Peyer's patch (tissue), 4 donors: ENCODE results near the gene STAG1.

Experiments
- CTCF ChIP-seq, 6 experiments: fragments of 450-650 bp in 4 of 6; fragments of 200-600 bp in 2 of 6; sonication (generic) in 1 of 6; IDR thresholded peaks; one replicate each; pipeline ENCODE4 v1.5.1; 2017 to 2019; ENCODE audit warnings: antibody characterized with exemption in 6 of 6, mild to moderate bottlenecking in 3 of 6, moderate library complexity in 1 of 6
- POLR2A ChIP-seq, 2 donors: fragments of 450-650 bp; IDR thresholded peaks; one replicate each; pipeline ENCODE4 v1.5.1; 2017; ENCODE audit warnings: antibody characterized with exemption in 2 of 2, mild to moderate bottlenecking in 2 of 2, moderate library complexity in 2 of 2

GRCh38 chr3:136428167-136428566 lies 324.0 kb downstream of the STAG1 start:
- TF ChIP-seq CTCF (IDR thresholded peaks at IDR 0.05) (no peak), POLR2A (IDR thresholded peaks at IDR 0.05) (no peak)
